IPS-NIHi7 (cell line): ENCODE results near the gene TMC2.

Experiments
- DNase-seq: peaks from one replicate; pipeline ENCODE4 v3.0.0; 2012; ENCODE audit warnings: mixed read lengths; ENCODE audit errors: extremely low spot score

TMC2 gene

DNA sequence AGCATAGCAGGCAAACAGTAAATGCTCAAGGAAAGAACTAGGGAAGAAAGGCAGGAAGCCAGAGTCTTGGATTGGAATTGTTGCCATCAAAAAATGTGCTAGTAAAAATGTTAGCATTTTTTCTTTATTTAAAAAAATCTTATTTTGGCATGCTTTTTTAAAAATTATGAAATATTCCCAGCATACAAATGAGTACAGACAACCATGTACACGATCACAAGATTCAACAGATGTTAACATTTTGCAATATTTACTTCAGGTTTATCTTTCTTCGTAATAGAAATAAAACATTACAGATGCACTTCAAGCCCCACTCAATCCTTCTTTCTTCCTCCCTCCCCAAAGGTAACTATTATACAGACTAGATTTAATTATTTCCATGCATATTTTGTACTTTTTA is 88.7 kb downstream of the TMC2 start:
- DNase-seq = no peak

DNA sequence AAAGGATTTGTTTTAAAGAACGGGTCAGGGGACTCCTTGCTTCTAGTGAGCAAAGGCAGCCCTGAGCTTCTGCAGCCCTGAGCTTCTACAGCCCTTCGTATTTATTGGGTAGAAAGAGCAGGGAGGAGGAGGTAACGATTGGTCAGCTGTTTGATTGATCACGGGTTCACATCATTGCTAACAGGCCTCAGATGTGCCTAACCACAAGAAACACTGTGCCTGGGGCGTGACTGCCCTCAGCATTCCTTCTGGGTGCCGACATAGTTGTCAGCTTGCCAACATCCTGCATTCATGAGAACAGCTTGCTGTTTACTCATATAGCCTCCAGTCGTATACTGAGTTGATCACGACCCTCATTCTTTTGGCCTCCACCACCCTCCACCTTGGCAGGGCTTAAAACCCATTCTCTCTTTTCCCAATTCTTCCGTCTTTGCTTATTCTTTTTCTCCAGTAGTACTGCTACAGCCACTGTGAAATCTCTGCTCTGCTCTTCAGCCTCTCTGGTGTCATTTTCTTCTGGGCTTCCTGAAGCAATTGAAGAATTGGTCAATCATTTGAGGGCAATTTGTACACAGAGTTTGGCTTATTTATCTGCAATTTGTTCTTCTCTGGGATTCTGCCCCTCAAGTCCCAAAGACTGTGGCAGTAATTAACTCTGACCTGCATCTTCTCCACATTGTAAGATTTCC is 90.6 kb downstream of the TMC2 start:
- DNase-seq = no peak

DNA sequence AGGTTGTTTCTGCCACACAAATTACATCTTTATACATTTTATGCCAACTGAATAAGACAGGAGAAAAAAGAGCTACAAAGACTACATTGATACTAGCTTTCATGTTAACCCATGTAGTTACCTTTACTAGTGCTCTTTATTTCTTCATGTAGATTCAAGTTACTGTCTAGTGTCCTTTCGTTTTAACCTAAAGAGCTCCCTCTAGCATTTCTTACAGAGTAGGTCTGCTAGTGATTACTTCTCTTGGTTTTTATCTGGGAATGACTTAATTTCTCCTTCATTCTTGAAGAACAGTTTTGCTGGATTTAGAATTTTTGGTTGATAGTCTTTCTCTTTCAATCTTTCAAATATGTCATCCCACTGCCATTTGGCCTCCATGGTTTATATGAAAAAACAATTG is 94.9 kb downstream of the TMC2 start:
- DNase-seq = no peak

DNA sequence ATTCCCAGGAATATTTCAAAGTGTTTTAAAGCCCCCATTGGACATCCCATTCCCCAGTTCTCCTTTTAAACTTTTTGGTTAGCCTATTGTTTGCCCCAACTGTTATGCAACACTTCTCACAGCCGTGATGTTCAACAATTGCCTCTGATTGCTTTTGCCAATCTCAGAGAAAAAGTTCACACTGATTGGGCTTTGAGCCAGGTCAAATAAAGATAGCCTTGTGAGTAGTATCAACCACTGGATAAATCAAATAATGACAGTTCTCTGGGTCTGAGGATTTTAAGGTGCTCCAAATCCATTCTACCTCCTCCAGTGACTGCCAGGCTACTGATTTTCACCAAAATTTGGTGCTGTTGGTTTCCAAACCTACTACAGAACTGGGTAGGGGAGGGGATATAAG is 97.0 kb downstream of the TMC2 start:
- DNase-seq = no peak

DNA sequence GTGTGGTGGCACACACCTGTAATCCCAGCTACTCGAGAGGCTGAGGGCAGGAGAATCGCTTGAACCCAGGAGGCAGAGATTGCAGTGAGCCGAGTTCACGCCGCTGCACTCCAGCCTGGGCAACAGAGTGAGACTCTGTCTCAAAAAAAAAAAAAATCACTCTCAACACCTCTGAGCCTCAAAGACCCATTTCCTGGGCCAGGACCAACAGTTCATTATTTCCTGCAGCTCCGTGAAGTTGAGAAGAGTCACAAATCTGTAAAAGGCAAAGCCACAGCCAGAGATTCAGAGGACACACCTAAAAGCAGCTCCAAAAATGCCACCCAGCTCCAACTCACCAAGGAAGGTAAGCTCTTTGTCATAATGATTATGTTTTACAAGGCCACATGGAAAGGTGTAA is 100.9 kb downstream of the TMC2 start:
- no peak for DNase-seq

DNA sequence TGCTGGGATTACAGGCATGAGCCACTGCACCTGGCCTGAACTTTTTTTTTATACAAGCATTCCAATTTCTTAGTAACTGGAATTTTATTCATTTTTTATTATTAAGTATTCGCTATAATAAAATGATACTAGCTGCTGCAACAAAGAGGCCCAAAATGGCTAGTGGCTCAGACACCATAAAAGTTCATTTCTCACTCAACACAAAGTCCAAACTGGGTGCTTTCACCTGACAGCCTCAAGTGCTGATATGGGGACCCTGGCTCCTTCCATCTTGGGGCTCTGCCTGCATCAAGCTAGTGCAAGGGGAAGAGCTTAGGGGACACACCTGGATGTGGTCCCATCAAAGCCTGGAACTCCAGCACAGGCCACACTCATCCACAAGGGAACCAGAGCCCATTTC is 103.9 kb downstream of the TMC2 start:
- no peak for DNase-seq

DNA sequence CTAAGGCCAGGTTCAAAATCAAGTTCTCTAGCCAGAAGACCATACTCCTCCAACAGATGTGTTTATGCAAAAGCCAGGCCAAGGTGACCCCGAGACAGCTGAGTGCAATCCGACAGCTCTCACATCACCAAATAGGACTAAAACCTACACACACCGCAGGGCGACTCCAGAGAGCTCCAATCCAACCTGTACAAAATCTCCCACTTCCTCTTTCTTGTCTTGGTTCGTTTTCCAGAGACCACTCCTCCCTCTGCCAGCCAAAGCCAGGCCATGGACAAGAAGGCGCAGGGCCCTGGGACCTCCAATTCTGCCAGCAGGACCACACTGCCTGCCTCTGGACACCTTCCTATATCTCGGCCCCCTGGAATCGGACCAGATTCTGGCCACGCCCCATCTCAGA is 104.5 kb downstream of the TMC2 start:
- no peak for DNase-seq

DNA sequence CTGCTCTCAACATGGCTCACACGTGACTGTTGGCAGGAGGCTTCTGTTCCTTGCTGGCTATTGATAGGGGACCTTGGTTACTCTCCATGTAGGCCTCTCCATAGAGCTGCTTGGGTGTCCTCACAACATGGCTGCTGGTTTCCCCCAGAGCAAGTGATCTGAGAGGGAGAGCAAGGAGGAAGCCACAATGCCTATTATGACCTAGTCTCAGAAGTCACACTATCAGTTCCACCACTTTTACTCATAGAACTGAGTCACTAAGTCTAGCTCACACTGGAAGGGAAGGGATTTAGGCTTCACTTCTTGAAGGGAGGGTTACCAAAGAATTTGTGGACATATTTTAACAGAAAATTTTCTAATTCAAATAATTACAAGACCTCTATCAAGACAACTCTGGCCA is 107.3 kb downstream of the TMC2 start:
- DNase-seq = no peak

DNA sequence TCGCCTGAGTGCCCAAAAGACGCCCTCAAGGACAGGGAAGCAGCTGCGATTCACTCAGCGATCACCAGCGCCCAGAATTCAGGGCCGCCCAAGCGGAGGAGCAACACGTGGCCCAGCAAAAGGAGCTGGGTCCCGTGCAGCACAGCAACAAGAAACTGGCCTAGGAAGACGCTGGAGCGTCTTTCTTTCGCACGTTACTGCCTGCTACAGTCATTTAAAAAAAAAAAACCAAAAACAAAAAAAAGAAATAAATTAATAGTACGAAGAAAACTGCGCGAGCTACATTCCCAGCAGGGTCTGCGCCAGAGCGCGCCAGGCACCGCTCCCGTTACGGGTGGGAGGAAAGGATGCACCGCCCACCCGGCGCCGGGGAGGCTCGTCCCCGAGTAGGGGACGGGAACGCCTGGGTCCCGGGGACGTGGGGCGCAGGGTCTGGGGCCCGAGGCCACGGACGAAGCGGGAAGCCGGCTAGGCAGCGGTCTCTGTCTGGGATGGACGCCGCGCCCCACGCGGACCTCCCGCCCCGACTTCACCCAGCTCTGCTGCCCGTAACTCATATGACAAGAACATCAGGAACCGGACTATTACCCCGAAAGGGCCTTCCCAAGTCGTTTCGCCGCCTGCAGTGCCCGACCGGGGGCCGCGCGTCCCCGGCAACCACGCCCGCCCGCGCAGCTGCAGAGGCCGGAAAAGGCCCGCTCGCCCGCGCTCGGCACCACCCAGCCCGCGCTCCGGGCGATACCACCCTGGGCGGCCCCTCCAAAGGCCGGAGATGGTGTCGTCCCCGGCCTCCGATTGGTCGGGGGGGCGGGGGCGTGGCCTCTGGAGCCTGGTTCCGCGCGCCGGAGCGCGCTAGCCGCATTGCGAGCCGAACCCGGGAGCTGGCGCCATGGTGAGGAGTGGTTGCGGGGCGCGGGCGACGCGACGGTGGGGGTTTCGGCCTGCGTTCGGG is 115.7 kb downstream of the TMC2 start, which contains the start of gene NOP56:
TSS of gene NOP56 (plus strand) at position 861 of the 952 bp plus-strand sequence. CDS start at position 890, 29 bp downstream.
- peak; percentile 95 for DNase-seq

DNA sequence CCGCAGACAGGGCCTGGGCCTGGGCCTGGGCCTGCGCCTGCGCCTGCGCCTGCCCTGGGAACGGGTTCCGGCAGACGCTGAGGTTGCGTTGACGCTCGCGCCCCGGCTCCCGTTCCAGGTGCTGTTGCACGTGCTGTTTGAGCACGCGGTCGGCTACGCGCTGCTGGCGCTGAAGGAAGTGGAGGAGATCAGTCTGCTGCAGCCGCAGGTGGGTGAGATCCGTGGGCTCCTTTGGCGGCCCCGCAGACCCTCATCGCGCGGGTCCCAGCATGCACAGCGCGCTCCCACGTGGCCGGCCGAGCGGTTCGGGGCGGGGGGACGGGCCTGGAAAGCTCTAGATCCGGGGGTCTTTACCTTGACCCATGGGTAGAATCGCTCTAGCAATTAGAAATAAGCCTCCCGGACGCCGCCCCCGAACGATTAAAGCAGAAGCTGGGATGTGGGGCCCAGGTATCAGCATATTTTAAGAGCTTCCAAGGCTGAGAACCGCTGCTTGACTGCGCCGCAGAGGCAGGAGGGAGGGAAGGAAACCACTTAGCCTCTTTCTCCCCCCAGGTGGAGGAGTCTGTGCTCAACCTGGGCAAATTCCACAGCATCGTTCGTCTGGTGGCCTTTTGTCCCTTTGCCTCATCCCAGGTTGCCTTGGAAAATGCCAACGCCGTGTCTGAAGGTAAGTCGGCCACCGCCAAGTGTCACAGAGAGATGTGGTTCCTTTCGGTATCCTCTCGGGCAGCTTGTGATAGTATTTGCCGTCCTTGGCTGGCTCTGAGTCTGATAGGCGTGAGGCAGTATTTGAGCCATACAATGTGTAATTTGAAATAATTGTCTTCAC is 116.6 kb downstream of the TMC2 start:
- DNase-seq = peak; percentile 38

DNA sequence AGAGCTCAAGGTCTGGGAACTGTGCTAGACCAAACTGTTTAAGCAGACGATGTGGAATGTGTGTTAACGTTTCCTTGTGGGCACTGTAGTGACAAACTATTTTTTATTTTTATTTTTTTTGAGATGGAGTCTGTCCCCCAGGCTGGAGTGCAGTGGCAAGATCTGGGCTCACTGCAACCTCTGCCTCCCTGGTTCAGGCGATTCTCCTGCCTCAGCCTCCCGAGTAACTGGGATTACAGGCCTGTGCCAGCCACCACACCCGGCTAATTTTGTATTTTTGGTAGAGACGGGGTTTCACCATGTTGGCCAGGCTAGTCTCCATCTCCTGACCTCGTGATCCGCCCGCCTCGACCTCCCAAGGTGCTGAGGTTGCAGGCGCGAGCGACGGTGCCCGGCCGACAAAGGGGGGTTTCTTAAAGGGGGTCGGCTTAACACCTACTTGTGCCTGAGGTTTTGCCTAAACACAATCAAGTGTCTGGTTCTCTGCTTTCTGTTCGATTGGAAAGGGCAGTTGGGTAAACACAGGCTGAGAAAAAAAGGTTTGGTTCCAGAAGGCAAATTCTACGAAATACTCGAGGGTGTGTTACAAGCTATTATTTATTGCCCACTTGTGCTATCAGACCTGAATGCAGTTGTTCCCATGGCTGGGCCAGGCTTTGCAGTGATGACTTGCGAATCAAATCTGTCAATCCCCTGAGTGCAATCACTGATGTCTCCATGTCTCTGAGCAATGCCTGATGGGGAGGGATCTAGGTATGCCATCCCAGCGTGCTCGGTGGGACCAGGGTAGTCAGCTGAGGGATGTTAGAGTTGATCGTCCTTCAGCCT is 117.4 kb downstream of the TMC2 start:
- no peak for DNase-seq

DNA sequence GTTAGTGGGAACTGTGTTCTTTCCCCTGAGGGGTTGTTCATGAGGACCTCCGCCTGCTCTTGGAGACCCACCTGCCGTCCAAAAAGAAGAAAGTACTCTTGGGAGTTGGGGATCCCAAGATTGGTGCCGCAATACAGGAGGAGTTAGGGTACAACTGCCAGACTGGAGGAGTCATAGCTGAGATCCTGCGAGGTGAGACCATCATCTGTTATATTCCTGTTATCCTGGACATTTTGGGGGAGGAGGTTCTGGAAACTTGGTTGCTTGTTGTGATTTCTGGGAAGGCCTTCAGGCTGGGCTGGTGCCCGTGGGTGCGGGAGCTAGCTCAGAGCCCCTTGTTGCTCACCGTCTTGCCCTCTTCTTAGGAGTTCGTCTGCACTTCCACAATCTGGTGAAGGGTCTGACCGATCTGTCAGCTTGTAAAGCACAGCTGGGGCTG is 118.0 kb downstream of the TMC2 start:
- no peak for DNase-seq

DNA sequence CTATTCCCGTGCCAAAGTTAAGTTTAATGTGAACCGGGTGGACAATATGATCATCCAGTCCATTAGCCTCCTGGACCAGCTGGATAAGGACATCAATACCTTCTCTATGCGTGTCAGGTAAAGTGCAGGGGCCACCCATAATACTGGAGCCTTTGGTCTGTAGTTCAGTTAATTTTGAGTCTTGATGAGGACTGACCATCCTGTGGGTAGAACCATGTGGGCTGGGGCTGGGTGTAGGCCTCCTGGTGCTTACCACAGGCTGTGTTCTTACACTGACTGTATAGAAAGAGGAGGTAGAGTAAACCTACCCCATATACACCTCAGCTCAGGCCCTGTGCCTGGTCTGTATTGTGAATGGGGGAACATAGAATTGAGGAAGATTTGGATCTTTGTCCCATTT is 118.5 kb downstream of the TMC2 start:
- DNase-seq = no peak

DNA sequence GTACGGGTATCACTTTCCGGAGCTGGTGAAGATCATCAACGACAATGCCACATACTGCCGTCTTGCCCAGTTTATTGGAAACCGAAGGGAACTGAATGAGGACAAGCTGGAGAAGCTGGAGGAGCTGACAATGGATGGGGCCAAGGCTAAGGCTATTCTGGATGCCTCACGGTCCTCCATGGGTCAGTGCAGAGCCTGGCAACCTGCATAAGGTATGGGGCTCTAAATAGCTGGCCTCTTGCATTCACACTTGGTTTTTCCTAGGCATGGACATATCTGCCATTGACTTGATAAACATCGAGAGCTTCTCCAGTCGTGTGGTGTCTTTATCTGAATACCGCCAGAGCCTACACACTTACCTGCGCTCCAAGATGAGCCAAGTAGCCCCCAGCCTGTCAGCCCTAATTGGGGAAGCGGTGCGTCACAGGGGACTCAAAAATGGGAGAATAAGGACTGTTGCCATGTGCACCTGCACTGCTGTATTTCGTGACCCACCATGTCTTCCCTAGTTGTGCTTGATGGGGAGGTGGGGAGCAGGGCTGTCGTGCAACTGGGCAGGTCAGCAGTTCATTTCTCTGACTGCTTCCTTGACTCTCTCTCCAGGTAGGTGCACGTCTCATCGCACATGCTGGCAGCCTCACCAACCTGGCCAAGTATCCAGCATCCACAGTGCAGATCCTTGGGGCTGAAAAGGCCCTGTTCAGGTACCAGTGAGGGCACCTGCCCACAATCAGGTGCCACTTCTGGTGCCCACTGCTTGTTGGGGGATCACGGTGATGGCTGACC is 119.2 kb downstream of the TMC2 start:
- DNase-seq = no peak

DNA sequence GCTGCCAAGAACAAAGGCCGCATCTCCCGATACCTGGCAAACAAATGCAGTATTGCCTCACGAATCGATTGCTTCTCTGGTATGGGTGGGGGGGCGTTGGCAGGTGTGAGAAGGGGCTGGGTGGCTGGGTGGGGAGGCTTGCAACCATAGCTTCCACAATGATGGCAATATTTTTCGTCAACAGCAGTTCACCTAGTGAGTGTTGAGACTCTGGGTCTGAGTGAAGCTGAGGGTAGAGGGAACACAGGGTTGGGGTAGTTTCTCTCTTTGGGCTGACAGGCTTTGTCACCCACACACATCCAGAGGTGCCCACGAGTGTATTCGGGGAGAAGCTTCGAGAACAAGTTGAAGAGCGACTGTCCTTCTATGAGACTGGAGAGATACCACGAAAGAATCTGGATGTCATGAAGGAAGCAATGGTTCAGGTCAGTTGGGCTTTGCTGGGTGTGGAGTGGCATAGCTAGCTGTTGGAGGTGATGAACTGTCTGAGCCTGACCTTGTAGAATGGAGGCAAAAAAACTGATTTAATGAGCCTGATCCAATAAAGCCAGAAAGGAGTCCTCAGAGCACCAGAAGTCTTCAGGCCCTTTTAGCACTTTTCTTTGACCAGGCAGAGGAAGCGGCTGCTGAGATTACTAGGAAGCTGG is 120.2 kb downstream of the TMC2 start:
- DNase-seq = no peak

DNA sequence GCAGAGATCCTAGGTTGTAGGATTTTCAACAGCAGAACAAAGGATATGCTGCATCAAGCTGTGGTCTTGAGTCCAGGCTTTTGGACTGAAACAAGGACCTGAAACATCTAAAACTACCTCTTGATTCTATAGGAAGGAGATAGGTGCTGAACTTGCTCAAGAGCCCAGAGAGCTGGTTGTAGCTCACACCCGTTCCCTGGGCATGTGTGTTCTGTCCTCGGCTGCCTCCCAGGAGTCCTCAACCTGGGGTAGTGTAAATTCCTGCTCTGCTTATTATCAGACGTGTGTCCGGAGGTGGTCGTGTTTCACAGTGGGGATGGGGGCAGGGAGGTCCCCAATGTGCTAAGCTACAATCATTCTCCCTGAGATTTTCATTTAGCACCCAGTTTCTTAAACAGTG is 120.9 kb downstream of the TMC2 start:
- DNase-seq = no peak

DNA sequence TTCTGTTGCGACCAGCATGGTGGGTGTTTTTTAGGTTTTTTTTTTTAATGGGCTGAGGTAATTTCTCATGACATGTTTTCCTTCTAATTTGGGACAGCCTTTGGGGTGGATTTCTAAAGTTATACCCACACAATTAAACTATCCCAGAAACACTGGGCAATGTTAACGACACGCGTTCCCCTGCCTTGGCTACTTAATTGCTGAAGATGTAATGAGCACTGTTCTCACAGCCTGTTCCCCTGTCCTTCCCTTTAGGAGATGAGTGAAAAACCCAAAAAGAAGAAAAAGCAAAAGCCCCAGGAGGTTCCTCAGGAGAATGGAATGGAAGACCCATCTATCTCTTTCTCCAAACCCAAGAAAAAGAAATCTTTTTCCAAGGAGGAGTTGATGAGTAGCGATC is 121.3 kb downstream of the TMC2 start:
- DNase-seq = no peak

DNA sequence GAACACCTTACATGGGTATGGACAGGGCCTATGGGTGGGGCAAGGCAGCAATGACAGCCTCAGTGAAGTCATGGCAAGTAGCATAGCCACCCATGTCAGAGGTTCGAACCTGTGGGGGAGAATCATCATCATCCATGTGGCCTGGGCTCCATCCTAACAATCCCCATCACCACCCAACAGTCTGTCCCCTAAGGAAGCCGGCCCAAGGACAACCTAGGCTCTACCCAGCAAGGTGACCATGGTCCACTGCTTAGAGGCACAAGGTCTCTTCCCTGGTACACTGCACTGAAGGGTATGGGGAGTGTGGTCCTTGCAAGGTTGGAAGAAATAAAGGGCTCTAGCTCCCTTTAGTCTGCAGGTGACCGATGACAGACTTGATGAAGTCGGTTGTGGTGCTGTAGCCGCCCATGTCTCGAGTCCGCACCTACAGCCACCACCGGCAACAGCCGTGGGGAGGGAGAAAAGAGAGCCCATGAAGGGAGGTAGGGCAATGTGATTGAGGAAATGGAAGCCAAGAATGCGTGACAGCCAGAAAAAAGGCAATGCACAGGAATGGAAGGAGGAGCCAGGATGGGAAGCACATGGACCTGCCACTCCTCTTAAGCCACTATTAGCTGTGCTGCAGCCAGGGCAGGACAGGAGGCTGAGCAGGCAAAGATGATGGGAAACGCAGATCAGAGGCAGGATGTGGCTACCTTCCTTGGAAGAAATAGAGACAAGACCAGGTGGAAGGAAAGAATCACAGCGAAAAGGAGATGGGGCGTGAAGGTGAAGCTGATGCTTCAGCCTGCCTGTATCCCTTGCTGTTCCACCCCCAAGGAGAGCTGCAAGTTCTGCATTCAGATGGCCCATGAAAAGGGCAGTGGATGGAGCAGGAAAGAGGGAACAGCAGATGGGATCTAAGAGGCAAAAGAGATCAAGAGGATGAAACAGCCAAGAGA is 122.3 kb downstream of the TMC2 start:
- peak; percentile 35 for DNase-seq

DNA sequence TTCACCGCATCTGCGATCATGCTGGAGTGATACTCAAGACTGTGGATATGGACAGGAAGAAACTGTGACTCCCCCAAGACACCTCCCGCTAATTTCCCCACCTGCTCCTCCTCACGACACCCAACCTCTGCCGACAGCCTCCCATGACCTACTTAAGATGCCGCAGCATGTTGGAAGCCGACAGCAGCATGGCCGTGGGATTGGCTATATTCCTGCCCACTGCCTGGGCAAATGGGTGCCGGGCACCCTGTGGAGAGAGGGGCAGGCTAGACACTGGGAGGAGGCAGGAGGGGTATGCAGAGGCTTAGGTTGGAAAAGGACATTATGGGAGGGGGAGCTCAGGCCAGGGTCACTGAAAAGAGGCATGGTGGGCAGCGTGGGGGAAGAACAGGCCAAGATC is 123.2 kb downstream of the TMC2 start:
- DNase-seq = no peak
